GM12873 (cell line): ENCODE data around the gene WDR82.

Experiments used
- CTCF ChIP-seq: IDR thresholded peaks from 2 replicates; pipeline ENCODE4 v1.5.1; 2012; ENCODE audit warnings: low read depth, mild to moderate bottlenecking, moderate library complexity, low read length, control low read depth; ENCODE audit not compliant: insufficient read depth; ENCODE audit errors: missing control alignments

The WDR82 gene

GRCh38 chr3:52213901-52214300, 64.5 kb downstream of the WDR82 start:
- TF ChIP-seq CTCF: no peak

- TF ChIP-seq CTCF: no peak
These were observed 65.4 kb downstream of the WDR82 start for GRCh38 chr3:52213005-52213404.

GRCh38 chr3:52211268-52211891, 67.1 kb downstream of the WDR82 start:
- TF ChIP-seq CTCF: no peak

GRCh38 chr3:52210550-52211046, 67.9 kb downstream of the WDR82 start:
- no peak for TF ChIP-seq CTCF

- TF ChIP-seq CTCF: no peak
These were observed 68.4 kb downstream of the WDR82 start for GRCh38 chr3:52210037-52210436.

GRCh38 chr3:52208556-52208955, 69.9 kb downstream of the WDR82 start:
- no peak for TF ChIP-seq CTCF

GRCh38 chr3:52205727-52206372, 72.6 kb downstream of the WDR82 start:
- TF ChIP-seq CTCF: no peak
